HG03280 (cell line): ENCODE results near the gene AGBL4.

Source experiments
- ATAC-seq: cut with Tn5 transposase; IDR thresholded peaks from one replicate; pipeline ENCODE4 v1.9.1; 2021; ENCODE audit warnings: mild to moderate bottlenecking, moderate library complexity; ENCODE audit not compliant: unreplicated experiment

The AGBL4 gene

DNA sequence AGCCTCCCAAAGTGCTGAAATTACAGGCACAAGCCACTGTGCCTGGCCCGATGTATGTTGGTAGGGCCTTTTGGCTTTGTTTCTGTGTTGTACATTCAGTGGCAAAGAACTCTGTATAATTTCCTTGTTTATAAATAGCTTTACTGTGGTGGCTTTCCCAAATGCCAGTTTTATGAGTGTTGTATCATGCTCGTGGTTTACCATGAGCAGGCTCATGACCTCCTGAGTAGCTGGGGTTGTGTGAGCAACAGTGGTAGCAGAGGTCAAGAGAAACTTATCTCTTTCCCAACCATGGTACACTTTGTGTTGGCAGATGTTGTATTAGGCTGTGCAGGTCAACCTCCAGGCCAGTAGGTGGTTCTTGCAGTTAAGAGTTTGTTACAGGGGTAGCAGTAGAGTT lies 826.7 kb downstream of the AGBL4 start:
- ATAC-seq = no peak

GRCh38 chr1:49190138-49190537 lies 833.6 kb downstream of the AGBL4 start:
- ATAC-seq = no peak

DNA sequence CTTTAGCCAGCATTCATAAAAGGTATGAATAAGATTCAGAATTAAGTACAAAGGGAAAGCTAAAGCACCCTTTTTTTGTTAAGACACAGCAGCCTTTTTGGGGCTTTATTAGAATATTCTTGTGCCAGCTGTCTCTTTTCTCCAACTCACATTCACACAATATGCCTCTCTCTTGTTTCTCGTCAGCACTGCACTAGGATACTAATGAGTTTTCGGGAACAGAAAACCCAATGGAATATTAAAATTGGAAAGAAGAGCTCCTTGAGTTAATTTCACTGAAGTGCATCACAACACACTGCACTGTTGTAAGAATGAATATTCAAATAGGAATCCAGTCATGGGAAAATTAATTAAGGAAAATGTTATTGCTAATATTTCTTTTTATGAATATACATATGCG lies 836.7 kb downstream of the AGBL4 start:
- ATAC-seq = no peak

- ATAC-seq = no peak
Measured at GRCh38 chr1:49185450-49185980, 838.2 kb downstream of the AGBL4 start.

DNA sequence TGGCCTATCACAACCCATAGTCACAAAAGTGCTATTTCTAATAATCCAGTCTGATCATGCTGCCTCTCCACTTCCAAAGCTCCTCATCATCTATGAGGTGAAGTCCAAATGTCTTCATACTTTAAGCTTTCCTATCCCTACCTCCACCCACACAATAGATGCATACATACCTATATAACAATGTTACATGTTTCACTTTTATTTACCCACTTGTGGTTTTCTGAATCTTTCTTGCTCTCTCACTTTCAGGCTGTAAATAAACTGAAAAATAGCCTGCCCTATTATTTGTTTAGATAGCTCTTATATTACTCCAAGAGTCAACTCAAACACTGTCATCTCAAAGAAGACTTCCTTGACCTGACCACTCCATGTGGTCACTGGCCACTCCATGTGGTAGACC lies 840.3 kb downstream of the AGBL4 start:
- ATAC-seq = no peak

DNA sequence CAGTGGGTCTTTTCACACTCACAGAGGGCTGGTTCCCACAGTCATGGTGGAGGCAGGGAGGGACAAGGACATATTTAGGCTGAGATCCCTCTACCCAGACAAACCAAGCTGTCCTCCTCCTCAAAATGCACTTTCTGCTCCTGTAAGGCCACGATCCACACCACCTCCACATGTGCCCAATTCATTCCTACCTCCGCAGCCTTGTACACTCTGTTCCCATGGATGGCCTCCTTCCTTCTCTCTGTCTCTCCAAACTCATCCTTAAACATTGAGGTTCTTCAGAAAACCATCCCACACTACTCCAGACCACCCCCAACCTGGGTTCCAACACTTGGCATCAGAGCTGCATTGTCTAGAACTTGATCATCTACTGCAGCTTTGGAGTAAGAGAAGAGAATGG lies 842.7 kb downstream of the AGBL4 start:
- ATAC-seq = no peak

GRCh38 chr1:49171941-49172593 lies 851.7 kb downstream of the AGBL4 start:
- no peak for ATAC-seq

DNA sequence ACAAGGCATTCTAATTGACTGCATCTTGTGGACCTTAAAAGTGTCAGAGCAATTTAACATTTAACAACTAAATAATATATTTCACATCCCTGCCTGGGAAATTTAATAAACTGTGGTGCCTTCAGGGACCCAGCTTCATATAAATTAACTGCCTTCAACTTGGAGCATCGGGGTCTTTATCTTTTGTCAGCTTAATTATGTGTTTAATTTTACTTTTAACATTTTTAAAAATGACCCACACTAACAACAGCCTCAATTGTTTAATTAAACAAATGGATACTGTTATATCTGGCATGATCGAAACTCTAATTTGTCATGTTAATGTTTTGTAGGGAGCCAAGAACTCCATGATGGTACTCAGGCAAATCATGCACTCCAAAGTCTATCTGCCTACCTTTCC lies 857.7 kb downstream of the AGBL4 start:
- ATAC-seq = no peak

- no peak for ATAC-seq
Measured at GRCh38 chr1:49163031-49163430, 860.7 kb downstream of the AGBL4 start.

DNA sequence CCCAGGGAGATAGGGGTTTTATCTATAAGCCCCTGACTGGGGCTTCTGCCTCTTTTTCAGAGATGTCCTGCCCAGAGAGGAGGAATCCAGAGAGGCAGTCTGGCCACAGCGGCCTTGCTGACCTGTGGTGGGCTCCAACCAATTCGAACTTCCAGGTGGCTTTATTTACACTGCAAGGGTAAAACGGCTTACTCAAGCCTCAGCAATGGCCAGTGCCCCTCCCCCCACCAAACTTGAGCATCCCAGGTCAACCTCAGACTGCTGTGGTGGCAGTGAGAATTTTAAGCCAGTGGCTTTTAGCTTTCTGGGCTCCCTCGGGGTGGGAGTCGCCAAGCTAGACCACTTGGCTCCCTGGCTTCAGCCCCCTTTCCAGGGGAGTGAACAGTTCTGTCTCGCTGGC lies 863.1 kb downstream of the AGBL4 start:
- ATAC-seq = no peak

DNA sequence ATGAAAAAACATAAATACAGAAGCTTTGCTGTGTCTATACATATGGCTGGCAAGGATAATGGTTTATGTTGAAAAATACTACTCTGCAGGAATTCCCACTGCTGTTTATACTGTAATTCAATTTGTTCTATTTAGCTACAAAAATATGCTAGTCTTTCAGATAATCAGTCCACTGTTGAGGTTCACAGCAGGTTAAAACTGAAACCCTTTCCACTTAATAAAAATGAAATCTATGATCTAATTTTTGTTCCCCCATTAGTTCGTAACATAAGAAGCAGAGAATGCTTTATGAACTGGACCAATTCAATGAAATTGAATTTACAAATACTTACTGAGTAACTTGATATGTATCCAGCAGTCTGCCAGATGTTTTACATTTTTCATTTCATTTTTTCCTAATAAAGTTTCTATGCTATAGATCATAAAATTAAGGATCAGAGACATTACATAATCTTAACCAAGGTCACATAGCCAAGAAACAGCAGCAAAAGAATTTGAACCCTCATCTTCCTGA lies 887.0 kb downstream of the AGBL4 start:
- no peak for ATAC-seq

- ATAC-seq = no peak
Measured at GRCh38 chr1:49125746-49126145, 898.0 kb downstream of the AGBL4 start.

DNA sequence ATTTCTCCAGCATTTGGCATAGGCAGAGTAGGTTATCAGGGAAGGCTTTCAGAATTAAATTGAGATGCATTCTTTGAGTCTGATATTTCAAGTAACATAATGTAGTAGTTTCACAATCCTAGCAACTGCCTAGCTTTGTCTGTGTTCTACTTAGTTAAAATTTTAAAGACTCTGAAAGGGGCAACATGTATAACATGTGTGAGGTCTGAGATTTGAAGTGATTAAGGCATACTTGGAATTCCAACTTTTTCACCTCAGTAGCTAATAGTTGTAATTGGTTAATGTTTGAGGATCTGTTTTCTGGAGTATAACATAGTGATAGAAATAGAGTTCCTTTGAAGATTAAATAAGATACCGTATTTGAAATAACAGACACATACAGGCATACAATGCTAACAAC lies 911.8 kb downstream of the AGBL4 start:
- no peak for ATAC-seq

DNA sequence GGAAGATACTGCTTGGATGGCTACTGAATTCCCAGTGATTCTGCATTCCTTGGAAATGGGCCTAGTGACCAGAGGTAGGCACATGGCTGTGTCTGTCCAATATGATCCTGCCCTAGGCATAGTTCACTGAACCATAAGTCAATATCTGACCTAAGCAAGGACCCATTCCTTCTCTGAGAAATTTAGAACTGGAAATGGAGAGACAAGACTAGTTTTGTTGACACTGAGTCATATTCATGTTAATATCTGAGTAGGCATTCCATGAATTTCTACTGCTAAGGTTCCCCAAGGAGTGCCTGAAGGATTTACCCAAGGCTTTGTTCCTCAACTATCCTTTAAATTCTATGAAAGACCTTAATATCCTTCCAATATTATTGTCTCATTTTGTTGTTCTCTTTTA lies 917.3 kb downstream of the AGBL4 start:
- no peak for ATAC-seq

DNA sequence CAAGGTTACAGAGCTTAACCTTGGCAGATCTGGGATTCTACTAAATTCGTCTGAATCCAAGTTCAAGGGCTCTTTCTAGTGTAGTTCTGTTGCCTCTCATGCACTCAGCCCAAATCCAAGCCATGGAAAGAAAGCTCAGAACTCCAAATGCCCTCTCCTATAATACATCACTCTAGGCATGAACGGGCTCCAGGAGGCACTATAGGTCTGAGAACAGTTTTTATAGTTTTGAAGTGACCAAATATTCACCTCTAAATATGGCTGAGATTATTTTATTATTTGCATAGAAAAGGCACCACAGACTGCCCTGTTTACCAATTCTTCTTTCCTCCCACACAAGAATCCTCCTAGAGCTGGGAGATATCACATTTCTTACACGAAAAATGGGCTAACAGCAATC lies 919.2 kb downstream of the AGBL4 start:
- ATAC-seq = no peak

GRCh38 chr1:49102752-49103151 lies 921.0 kb downstream of the AGBL4 start:
- peak; percentile 66 for ATAC-seq

- no peak for ATAC-seq
Measured at GRCh38 chr1:49098866-49099265, 924.9 kb downstream of the AGBL4 start.

GRCh38 chr1:49086327-49086726 lies 937.4 kb downstream of the AGBL4 start:
- ATAC-seq = no peak

GRCh38 chr1:49085079-49085478 lies 938.7 kb downstream of the AGBL4 start:
- no peak for ATAC-seq

- ATAC-seq = no peak
Measured at GRCh38 chr1:49060766-49061165, 963.0 kb downstream of the AGBL4 start.

DNA sequence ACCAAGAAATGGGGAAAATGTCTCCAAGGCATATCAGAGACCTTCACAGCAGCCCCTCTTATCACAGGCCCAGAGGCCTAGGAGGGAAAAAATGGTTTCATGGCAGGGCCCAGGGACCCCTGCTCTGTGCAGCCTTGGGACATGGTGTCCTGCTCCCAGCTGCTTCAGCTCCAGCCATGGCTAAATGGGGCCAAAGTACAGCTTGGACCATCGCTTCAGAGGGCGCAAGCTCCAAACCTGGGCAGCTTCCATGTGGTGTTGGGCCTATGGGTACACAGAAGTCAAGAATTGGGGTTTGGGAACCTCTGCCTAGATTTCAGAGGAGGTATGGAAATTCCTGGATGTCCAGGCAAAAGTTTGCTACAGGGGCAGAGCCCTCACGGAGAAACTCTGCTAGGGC lies 964.7 kb downstream of the AGBL4 start:
- no peak for ATAC-seq

DNA sequence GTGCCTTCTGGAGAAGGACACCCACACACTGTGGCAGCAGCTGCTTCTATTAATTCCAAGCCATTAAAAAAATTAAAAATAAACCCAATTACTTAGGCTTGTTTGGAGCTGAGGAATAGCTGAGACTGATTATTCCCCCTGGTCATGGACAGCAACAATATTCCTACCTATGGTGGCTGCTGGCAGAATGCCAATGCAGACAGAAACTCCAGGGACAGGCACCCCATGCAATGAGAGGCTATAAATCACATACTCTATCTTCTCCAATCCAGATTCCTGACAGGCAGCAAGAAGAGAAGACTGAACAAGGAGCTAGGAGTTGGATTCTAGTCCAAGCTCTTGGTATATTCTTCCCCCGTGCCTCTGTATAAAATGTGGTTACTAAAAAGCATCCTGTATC lies 971.7 kb downstream of the AGBL4 start:
- no peak for ATAC-seq

- no peak for ATAC-seq
Measured at GRCh38 chr1:49051647-49052046, 972.1 kb downstream of the AGBL4 start.
